SHP77 (cell line): ENCODE data around the gene SORCS1.

Experiments
- DNase-seq, 2 experiments: peaks; one replicate each; lab custom pipeline; 2025; lab: John Stamatoyannopoulos, UW

Gene SORCS1

DNA sequence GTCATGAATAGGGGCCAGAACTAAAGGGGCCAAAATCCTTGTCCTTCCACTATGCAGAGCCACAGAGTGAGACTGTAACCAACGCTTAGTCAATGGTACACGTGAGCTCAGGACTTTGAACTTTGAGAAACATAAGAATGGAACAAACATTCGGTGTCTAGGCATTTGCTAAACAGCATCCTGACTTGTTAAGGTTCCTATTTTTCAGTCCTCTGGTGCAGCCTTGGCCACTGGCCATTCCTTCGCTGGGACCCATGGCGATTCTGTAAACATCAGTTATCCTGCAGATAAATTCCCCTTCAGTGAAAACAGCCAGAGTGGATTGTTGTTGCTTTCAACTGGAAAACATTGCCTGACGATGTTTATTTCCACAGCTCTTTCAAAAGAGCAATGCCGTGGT, 266.8 kb downstream of the SORCS1 start:
- no peak for DNase-seq

DNA sequence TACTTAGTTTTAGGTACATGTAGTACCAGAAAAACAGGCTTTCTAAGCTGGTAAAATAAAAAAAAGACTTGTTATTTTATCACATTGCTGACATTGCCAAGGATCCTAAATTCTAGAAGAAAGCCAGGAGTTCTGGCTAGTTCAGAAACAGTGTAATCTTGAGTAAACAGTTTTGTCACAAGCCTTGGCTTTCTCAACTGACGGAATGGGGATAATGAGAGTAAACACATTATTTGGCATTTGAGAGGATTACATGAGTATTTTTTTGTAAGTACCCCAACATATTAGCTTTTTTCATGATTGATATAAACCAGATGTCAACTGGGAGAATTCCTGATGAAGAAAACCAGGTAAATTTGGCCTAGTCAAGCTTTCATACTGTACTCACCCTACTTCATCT, 269.8 kb downstream of the SORCS1 start:
- no peak for DNase-seq

DNA sequence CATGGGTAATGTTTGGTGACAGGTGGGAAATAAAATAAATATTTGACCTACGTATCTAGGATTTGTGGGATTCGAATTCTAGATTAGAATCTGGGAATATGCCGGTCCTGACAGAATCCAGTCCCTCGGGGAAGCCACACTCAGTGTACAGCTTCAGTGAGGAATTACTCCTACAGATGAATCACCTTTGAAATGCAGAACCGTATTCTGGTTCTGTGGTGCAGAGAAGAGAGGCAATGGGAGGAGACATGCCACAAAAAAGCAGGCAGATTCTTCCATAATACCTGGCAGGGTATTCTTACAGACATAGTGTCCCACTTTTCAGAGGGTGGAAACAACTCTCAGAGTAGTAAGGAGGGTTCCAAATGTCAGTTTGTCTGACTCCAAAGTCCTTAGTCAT, 286.9 kb downstream of the SORCS1 start:
- no peak for DNase-seq

DNA sequence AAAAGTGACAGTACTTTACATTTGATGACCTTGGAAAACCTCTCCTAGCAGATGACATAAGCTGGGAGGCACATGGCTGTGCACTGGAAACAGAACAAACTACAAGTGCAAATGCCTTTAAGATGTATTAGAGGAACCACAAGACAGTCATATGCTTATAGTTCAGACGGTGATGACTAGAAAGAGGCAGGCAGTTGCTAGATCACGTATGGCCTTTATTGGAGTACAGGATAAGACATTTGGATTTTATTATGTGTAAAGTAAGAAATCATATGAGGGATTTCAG, 290.0 kb downstream of the SORCS1 start:
- DNase-seq, result no peak

DNA sequence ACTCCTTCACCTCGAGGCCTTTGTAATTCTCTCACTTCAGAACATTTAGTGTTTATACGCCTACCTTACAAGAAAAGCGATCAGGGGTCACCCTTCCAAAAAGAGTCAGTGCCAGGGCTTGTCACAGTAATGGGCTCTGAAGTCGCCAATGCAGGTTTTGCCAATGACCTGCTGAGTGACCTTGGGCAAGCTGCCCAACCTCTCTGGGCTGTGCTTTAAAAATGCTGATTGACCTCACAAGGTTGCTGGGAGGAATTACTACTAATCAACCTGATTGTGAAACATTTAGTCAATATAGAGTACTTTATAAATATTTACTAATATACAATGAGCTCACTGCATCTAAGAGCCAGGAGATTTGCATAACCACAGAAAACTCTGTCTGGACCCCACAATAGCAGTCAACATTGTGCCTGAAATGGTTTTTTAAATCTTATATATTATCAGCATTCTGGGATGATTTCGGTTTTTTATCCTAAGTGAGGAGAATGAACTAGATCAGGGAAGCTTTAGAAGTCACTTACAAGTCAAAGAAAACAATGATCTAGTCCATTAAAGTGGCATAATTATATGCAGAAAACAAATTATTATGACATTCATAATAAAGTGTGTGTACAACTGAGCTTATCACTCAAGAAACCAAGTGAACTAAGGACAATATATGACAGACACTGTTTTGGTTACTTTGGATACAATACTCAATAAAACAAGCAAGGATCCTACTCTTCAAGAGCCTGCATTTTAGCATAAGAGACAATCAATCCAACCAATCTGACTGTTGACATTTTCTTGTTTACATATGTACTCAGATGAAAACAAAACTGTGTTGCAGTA, 290.5 kb downstream of the SORCS1 start:
- no peak for DNase-seq

DNA sequence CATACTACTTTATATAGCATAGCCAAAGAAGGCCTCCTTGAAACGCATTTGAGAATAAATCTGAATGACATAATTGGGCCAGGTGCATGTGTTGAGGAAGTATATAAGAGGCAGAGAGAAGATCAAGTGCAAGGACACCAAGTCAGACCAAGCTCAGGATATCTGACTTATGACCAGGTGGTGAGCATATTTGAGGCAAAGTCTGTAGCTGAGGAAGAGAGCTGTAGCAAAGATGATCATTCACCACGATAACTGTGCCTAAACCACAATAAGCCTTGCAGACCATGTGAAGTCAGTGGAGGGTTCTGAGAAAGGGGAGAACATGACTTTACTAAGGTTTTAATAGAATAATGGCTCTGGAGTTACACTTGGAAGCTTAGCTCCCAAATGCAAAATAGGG, 292.3 kb downstream of the SORCS1 start:
- no peak for DNase-seq

DNA sequence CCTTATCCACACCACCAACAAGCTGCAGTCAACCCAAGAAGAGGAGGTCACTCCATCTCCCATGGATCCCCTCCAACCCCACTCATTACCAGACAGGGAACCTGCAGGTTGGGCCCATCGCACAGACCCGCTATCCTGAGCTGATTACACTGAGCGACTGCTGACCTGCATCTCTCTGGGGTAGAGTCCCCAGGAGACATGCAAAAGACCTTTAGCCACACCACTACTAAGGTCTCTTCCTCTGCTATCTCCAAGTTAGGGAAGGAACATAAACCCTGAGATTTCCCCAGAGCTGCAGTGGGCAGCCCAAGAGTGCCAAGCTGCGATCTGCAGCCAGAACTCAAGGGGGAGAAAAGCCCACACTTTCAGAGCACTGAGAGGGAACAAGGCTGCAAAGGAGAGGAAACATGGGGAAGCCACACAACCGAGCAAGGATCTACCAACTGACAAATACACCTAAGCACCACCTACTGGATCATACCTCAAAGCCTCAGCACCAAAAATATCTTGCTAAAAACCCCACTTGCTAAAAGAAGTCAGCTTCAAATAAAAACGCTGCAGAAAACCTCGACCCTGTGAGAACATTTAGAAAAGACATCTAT, 298.2 kb downstream of the SORCS1 start:
- no peak for DNase-seq

DNA sequence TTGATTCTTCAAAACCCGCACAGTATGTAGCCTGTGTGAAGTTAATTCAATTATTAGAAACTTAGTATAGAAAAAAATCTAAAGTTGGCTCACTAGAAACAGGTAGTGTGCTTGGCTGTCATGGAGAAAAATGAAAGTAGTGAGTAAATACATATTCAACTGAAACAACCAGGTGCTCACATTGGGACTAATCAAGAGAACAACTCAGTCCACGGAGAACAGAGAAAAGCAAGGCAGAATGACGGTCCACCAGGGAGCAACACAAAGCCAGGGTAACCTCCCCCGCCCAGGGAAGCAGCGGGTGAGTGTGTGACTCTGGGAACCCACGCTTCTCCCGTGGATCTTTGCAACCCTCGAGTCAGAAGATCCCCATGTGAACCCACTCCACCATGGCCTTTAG, 300.5 kb downstream of the SORCS1 start:
- no peak for DNase-seq

DNA sequence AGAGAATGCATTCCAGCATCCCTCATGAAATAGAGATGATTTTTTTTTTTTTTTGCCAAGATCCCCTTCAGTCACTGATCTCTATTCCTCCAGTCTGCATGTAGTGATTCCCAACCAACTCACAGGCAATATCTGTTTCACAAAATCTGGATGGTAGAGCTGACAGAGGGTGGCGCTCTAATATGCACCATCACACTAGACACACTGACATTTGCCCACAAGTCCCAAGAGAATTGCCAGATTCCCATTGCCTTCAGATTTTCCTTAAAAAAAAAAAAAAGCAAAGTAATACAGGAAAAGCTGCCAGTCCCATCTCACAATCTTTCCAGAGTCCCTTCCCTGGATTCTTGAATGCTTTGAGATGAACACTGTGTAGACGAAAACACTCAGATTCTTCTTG, 301.0 kb downstream of the SORCS1 start:
- DNase-seq, result no peak

DNA sequence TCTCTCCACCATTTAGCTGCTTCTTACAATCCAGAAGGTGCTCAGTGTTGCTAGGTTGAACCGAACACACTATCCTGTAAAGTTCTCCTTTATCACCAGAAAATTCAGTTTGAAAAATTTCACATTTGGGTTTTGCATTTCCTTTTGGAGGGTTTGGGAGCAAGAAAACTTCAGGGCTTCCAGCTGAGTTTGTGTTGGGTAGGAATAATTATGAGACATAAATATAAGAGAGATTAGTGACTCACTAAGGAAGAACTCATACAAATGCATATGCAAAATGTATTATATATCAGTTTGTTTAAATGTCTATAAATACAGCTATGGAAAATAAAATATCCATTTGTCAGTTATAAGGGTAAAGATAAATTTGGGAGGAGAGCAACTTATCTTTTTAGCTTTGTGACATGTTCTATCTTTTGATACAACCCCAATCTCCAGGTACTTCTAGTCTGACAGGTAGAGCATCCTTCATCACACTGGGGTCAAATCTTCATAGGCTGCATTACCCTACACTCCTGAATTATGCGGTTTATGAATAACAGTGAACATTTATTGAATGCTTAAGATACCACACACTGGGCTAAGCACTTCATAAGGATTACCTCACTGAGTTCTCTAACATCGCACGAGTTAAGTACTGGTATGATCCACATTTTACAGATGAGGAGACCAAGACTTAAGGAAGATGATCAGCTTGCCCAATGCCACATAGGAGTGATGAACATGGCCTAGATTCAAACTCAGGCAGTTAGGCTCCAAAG, 304.4 kb downstream of the SORCS1 start:
- DNase-seq, result no peak

DNA sequence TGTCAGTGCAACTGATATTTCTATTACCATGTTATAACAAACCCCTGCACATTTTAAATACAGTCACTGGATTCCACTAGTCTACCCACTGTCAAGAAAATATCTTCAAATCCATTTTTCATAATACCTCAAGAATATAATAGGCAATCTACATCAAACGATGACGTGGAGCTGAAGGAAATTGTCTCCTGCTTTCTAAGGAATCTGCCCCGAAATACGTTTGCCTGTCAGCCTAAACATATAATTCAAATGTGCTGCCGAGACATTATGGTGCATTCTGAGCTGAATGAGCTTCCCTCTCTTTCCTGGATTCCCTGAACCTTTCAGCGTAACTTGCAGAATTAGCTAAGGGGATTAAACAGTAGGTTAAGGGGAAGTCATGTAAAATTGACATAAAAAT, 306.8 kb downstream of the SORCS1 start:
- no peak for DNase-seq

DNA sequence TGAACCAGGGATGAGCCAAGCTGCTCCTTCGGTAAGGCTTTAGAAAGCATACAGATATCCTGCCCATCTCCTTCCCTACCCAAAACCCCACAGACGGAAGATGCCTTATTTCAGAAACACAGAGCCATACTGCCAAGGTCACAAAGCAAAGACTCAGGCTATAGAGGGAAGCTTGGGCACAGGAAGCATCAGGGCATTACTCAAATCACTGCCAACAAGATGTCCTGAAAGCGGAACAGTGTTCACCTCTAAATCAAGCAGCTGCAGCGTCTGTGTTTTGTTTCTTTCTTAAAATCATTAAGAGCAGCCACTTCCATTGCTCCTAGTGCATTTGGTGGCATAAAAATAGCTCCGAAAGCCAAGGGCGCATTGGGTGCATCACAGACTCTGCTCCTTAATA, 307.3 kb downstream of the SORCS1 start:
- no peak for DNase-seq

DNA sequence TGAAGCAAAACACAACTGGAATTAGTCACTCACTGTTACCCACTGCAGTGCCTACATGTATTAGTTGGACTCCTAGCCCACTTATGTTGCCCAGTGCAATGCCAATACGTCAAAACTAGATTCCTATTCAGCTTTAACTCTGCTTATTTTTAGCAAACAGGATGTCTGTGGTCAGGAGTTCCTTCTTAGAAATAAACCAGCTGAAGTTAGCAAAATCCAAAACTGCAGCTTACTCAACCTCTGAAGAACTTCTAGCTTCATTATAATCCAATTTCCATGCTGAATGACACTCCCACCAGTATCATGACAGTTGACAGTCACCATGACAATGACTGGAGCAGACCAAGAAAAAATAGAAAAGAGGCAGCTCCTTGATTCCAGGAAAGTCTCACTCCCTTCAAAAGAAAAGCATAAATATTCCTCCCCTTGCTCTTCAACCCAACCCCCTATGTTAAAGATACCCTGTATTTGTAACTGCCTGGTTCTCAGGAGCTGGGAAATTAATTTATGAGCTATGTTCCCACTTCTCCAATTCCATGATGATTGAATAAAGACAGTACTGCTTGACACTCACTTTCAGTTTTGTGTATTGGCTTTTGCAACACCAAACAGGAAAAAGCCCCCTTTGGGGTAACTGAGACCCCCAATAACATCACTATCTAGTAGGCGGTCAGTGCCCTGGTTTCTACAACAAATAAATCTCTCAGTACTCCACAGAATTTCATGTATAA, 327.4 kb downstream of the SORCS1 start:
- no peak for DNase-seq

DNA sequence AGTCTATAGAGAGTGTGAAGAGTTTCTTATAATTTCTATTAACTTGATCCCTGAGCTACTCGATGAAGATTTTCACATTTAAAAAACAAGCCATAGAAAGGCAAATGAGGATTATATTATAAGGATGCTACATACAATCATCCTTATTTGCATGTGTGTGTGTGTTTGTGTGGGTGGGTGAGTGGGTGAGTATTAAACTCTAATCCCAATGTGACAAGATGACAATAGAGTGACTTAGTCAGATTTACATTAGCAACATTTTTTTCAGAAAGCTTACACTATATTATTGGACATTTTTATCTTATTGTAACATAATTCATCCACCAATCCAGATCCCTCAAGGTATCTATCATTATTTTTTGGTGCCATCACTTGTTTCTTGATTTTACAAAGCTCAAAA, 331.7 kb downstream of the SORCS1 start:
- DNase-seq, result no peak

DNA sequence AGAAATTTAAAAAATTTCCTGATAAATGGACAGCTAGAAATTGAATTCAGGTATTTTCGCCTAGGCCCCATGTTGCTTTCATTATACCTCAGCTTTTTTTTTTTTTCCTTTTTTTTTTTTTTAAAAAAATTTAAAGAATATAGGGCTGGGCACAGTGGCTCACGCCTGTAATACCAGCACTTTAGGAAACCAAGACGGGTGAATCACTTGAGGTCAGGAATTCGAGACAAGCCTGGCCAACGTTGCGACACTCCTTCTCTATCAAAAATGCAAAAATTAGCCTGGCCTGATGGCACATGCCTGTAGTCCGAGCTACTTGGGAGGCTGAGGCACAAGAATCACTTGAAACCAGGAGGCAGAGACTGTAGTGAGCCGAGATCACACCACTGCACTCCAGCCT, 334.0 kb downstream of the SORCS1 start:
- DNase-seq, result no peak

DNA sequence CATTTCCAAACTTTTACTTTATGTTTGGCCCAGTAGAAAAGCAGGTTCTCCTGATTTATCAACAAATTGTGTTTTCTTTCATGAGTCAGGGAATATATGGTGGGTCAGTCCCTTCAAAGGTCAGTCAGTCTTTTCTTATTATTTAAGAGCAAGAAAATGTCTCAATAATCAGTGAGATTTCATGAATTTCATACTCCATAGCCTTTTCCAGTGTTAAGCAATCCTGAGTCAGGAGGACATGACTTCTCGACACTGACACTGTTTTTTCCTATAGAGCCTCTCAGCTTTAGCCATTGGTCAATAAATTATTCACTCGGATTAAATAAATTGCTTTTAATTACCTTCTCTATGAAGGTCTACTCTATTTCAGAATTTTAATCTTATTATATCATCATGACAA, 334.5 kb downstream of the SORCS1 start:
- no peak for DNase-seq

DNA sequence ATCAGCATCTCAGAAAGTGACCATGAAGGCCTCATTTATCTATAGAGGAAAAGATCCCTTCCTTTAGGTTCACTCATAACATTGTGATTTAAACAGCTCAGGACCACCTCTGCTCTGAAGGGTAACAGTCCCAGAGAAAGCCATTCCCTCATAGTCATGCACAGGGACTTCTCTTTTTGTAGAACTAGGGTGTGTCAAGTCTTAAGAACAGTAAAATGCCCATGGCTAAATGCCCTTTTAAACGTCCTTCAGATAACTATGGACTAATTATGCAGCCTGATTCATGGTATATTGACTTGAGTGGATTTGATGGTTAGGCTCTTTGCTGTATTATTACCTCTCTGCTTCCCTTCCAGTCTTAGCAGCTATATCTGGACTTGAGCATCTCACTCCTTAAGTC, 337.8 kb downstream of the SORCS1 start:
- no peak for DNase-seq

DNA sequence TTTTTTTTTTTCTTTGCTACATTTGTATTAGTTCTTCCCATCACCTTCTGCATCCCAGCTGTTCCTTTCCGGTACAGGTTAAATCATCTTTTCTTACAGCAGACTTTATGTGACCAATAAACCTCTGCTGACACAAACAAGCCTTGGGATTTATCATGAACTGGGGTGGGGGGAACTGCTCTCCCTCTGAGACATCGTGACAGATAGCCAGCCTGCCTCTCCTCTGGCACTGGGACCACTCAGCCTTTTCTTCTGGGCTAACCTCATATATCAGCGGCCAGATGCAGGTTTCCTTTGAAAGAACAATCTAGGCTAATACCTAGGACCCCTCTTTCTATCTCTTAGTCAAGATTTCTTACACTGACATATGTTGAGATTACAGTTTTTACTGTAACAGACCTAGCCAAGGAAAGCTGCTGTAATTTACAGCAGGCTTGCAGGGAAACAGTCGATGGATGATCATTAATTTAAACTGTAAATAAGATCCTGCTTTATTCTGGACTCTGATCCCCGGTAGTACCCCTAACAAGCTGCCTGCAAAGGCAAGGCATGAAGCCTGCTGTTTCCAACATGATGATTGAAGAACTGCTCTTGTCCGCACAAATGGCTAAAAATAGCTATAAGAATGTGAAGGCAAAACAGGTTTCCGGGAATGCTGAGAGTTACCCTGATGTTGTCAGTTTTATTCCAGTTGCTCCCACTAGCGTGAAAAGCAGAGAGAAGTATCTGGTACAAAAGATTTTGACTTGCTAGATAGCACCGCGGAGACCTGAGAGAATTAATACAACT, 338.7 kb downstream of the SORCS1 start:
- no peak for DNase-seq

DNA sequence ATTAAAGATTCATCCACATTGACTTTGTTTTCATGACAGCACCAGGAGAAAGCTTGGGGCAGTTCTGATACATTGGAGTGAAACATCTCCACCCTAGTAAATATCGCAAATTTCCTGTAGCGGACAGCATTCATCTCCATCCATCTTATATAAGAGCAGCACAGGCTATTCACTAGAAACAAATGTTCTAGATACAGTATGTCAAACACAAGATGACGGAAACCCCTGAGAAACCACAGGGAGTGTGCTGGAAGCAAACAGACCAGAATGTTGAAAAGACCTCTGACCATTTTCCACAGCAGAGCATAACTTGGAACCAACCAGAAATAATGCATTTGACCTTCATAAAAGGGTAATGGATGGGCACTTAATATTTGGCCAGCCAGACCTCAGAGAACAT, 343.9 kb downstream of the SORCS1 start:
- DNase-seq, result no peak

DNA sequence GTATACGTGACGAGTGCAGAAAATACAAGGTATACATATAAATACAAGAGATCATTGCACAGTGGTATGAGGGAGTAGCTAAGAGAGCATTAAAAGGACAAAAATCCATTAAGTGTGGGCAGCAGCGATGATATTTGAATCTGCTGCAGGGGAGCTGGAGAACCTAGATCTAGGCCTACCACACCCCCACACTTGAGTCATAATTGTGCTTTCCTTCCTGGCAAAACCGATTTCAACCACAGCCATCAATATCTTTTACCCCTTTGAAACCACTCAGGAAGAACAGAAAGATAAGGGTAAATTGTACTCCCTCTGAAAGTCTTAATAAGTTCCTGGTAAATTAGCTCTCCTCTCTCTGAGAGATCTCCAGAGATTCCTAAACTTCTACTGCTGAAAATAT, 345.0 kb downstream of the SORCS1 start:
- DNase-seq, result no peak

DNA sequence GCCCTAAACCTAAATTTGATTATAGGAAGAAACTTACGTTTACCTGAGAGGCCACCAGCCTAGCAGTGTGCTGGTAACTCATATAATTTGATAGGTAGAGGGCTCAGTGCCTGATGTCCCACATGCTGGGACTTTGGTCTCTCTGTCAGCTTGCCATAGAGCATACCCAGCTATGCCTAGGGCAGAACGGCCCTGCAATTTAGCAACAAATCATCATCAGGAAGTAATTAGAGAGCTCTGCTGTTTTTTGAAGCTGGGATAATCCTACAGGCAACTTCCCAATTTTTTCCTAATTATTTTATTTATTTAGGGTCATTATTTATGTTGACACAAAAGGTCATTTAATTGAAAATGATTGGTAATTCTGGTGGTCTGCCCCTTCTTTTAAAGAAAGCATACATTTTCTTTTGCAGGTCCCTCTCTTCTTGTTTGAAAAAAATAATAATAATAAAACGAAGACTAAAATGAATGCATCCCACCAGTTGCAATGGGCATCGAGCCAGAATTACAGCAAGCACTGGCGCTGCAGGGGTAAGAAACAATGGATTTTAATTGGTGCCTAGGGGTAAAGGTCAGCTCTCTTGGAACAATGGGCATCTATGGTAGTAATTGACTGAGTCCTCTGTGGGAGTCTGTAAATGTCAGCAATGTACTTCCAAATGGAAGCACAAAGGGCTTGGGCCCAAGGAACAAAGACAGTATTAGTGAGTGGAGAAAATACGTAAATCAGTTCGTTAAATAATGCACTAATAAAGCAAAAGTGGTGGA, 348.0 kb downstream of the SORCS1 start:
- no peak for DNase-seq
